ENCODE results near the gene ZSCAN1. TPM values are rescaled to one million over a fixed set of nuclear protein-coding genes. Genes with fewer than 3 reads are reported as not detected.

Gene ZSCAN1
- total RNA-seq, 2 experiments from 2014 or later, result not detected

DNA sequence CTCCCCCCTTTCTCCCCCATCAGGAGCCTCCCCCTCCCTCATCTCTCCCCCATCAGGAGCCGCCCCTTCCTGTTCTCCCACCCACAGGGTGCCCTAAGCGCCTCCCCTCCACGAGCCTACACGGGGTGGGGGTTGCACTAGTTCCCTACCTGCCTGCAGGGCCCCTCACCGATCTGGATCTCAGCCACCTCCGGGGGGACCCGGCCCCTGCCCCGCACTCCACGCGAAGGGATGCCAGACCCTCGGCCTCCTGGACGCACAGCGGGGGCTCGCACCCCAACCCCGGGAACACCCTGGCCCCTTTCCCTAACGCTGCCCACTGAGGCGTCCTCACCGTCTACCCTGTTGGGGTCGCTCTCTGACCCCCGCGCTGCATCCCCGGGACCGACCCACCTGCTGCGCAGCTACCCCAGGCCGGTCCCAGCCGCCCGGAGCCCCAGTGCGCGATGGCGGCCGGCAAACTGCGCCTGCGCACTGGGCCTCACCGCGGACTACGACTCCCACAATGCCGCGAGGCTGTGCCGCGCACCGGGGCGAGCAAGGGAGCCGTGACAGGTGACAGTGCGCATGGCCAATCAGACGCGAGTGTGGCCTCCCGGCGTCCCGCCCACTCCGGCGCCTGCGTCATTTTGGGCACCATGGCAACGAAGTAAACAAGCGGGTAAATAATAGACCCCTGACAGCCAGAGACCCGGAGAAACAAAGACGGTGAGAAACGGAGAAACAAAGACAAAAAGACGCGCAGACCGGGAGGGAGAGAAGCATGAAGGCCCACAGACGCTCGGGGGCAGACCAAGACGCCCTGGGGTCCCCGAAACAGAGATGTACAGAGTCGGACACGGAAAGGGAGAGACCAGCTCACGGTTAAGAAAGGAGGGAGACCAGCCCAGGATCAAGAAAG, 64.2 kb downstream of the ZSCAN1 start, which contains the start of gene ZSCAN18:
Gene ZSCAN18, minus strand, starts transcription at position 451 of the 901 bp plus-strand sequence. CDS start 7,964 bp downstream, outside the sequence.
- H4K20me1 ChIP-seq (ENCODE audit: insufficient read depth, low read length), result no peaks in the 10 kb centered on the region
- no peaks in the 10 kb centered on the region for H3K79me2 ChIP-seq (ENCODE audit: insufficient read depth, low read depth, low read length)
- H3K27ac ChIP-seq (ENCODE audit: low read depth, low read length, poor library complexity, severe bottlenecking), result no peak within 1 kb of the TSS
- no peak within 1 kb of the TSS for H2AFZ ChIP-seq (ENCODE audit: low read length)
- intact Hi-C loops (cut with micrococcal nuclease; ENCODE audit: unreplicated experiment), result no loop called here
- no peaks in the 10 kb centered on the region for H3K9me2 ChIP-seq (ENCODE audit: insufficient read depth, low read length)
- no peaks in the 10 kb centered on the region for H3K4me1 ChIP-seq (ENCODE audit: insufficient read depth, low read length, poor library complexity, severe bottlenecking)
- H3K4me3 ChIP-seq (ENCODE audit: low read depth, low read length, poor library complexity, severe bottlenecking), result no peak within 1 kb of the TSS
- BruUV-seq (replicated peaks), result no TSS peak
- no peak for TF ChIP-seq EZH2phosphoT487 (IDR thresholded peaks at IDR 0.05; ENCODE audit: borderline replicate concordance, low read depth, low read length)
- TF ChIP-seq, protein P1, sequence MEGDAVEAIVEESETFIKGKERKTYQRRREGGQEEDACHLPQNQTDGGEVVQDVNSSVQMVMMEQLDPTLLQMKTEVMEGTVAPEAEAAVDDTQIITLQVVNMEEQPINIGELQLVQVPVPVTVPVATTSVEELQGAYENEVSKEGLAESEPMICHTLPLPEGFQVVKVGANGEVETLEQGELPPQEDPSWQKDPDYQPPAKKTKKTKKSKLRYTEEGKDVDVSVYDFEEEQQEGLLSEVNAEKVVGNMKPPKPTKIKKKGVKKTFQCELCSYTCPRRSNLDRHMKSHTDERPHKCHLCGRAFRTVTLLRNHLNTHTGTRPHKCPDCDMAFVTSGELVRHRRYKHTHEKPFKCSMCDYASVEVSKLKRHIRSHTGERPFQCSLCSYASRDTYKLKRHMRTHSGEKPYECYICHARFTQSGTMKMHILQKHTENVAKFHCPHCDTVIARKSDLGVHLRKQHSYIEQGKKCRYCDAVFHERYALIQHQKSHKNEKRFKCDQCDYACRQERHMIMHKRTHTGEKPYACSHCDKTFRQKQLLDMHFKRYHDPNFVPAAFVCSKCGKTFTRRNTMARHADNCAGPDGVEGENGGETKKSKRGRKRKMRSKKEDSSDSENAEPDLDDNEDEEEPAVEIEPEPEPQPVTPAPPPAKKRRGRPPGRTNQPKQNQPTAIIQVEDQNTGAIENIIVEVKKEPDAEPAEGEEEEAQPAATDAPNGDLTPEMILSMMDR (conservative IDR thresholded peaks at IDR 0.05; ENCODE audit: low read length), result no peak
- peak within 1 kb of the TSS; percentile 29; the same call in 1 of the 2 replicates for H3K4me2 ChIP-seq (ENCODE audit: low read length)
- ChIA-PET CTCF (ENCODE audit: unreplicated experiment) (no interaction called here), POLR2A (no interaction called here)
- DNase-seq (ENCODE audit: low spot score), result no peak
- no peaks in the 10 kb centered on the region for H3K9me3 ChIP-seq (ENCODE audit: low read length)
- no peaks in the 10 kb centered on the region for H3K36me3 ChIP-seq (ENCODE audit: insufficient read depth, low read length)

DNA sequence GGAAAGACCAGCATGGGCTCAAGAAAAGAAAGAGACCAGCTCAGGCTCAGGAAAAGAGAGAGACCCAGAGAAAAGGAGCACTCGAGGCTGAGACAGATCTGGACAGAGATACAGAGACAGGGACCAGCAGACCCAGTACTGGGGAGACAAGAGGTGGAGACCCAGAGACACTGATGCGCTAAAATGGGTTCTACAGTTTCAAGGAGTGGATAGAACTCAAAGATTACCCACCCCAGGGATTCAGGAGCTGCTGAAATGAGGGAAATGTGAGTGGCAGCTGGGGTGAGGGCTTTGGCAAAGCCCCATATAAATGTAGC, 64.8 kb downstream of the ZSCAN1 start:
- BruUV-seq (replicated peaks), result no TSS peak

More for the DNA sequence above, 64.8 kb downstream of the ZSCAN1 start:
- Histone ChIP-seq H3K4me1 (ENCODE audit: insufficient read depth, low read length, poor library complexity, severe bottlenecking) (no peaks in the 10 kb centered on the region), H3K4me2 (ENCODE audit: low read length) (peak overlapping the region; percentile 29; the same call in 1 of the 2 replicates), H3K27ac (ENCODE audit: low read depth, low read length, poor library complexity, severe bottlenecking) (no peak overlapping the region), H3K36me3 (ENCODE audit: insufficient read depth, low read length) (no peaks in the 10 kb centered on the region), H3K9me2 (ENCODE audit: insufficient read depth, low read length) (no peaks in the 10 kb centered on the region), H3K79me2 (ENCODE audit: insufficient read depth, low read depth, low read length) (no peaks in the 10 kb centered on the region), H3K9me3 (ENCODE audit: low read length) (no peaks in the 10 kb centered on the region), H3K4me3 (ENCODE audit: low read depth, low read length, poor library complexity, severe bottlenecking) (no peak overlapping the region), H2AFZ (ENCODE audit: low read length) (no peak overlapping the region), H4K20me1 (ENCODE audit: insufficient read depth, low read length) (no peaks in the 10 kb centered on the region)
- intact Hi-C loops (cut with micrococcal nuclease; ENCODE audit: unreplicated experiment), result no loop called here
- ChIA-PET POLR2A (no interaction called here), CTCF (ENCODE audit: unreplicated experiment) (no interaction called here)
- no peak for DNase-seq (ENCODE audit: low spot score)
- TF ChIP-seq, protein P1 (conservative IDR thresholded peaks at IDR 0.05; ENCODE audit: low read length), result no peak
- TF ChIP-seq EZH2phosphoT487 (IDR thresholded peaks at IDR 0.05; ENCODE audit: borderline replicate concordance, low read depth, low read length), result no peak

Other genes with a start within 250 kb of the ZSCAN1 start
- 8.6 and 10.2 TPM in 2 replicates for gene ZNF552, start 219.1 kb upstream of the ZSCAN1 start, total RNA-seq (2014; rRNA removed; shearing (Covaris generic))
- gene ZNF552, start 219.1 kb upstream of the ZSCAN1 start, total RNA-seq (2022), result 11.4 and 12.5 TPM in 2 replicates
- gene ZNF587B, start 203.7 kb upstream of the ZSCAN1 start, total RNA-seq (2014; rRNA removed; shearing (Covaris generic)), result 19.8 and 20.2 TPM in 2 replicates
- 24.6 and 25.8 TPM in 2 replicates for gene ZNF587B, start 203.7 kb upstream of the ZSCAN1 start, total RNA-seq (2022)
- gene ZNF587, start 184.2 kb upstream of the ZSCAN1 start, total RNA-seq (2014; rRNA removed; shearing (Covaris generic)), result 22.7 and 25.0 TPM in 2 replicates
- 45.9 and 52.5 TPM in 2 replicates for gene ZNF587, start 184.2 kb upstream of the ZSCAN1 start, total RNA-seq (2022)
- gene ZNF814, start 145.0 kb upstream of the ZSCAN1 start, total RNA-seq (2014; rRNA removed; shearing (Covaris generic)), result 27.4 and 30.4 TPM in 2 replicates
- gene ZNF814, start 145.0 kb upstream of the ZSCAN1 start, total RNA-seq (2022), result 42.6 and 50.1 TPM in 2 replicates
- 21.4 and 28.6 TPM in 2 replicates for gene ZNF417, start 117.4 kb upstream of the ZSCAN1 start, total RNA-seq (2014; rRNA removed; shearing (Covaris generic))
- gene ZNF417, start 117.4 kb upstream of the ZSCAN1 start, total RNA-seq (2022), result 20.6 and 24.0 TPM in 2 replicates
- gene ZNF418, start 98.6 kb upstream of the ZSCAN1 start, total RNA-seq (2014; rRNA removed; shearing (Covaris generic)), result 0.57 and 2.1 TPM in 2 replicates
- gene ZNF418, start 98.6 kb upstream of the ZSCAN1 start, total RNA-seq (2022), result 1.5 and 1.7 TPM in 2 replicates
- 4.6 and 5.7 TPM in 2 replicates for gene ZNF256, start 86.3 kb upstream of the ZSCAN1 start, total RNA-seq (2014; rRNA removed; shearing (Covaris generic))
- gene ZNF256, start 86.3 kb upstream of the ZSCAN1 start, total RNA-seq (2022), result 9.0 and 13.6 TPM in 2 replicates
- not detected in 2 replicates for gene C19orf18, start 59.5 kb upstream of the ZSCAN1 start, total RNA-seq (2014; rRNA removed; shearing (Covaris generic))
- gene C19orf18, start 59.5 kb upstream of the ZSCAN1 start, total RNA-seq (2022), result not detected in 2 replicates
- 1.3 and 2.1 TPM in 2 replicates for gene ZNF606, start 31.2 kb upstream of the ZSCAN1 start, total RNA-seq (2014; rRNA removed; shearing (Covaris generic))
- 3.2 and 4.3 TPM in 2 replicates for gene ZNF606, start 31.2 kb upstream of the ZSCAN1 start, total RNA-seq (2022)
- not detected in 2 replicates for gene ZNF135, start 25.3 kb downstream of the ZSCAN1 start, total RNA-seq (2014; rRNA removed; shearing (Covaris generic))
- not detected in 2 replicates for gene ZNF135, start 25.3 kb downstream of the ZSCAN1 start, total RNA-seq (2022)
- not detected in 2 replicates for gene ZSCAN18, start 64.2 kb downstream of the ZSCAN1 start, total RNA-seq (2014; rRNA removed; shearing (Covaris generic))
- not detected in 2 replicates for gene ZSCAN18, start 64.2 kb downstream of the ZSCAN1 start, total RNA-seq (2022)
- gene ZNF329, start 116.8 kb downstream of the ZSCAN1 start, total RNA-seq (2014; rRNA removed; shearing (Covaris generic)), result 3.1 and 3.2 TPM in 2 replicates
- gene ZNF329, start 116.8 kb downstream of the ZSCAN1 start, total RNA-seq (2022), result 3.1 and 3.4 TPM in 2 replicates
- gene ZNF274, start 149.0 kb downstream of the ZSCAN1 start, total RNA-seq (2014; rRNA removed; shearing (Covaris generic)), result 36.4 and 68.3 TPM in 2 replicates
- 36.2 and 42.4 TPM in 2 replicates for gene ZNF274, start 149.0 kb downstream of the ZSCAN1 start, total RNA-seq (2022)
- 34.1 and 38.6 TPM in 2 replicates for gene ZNF544, start 194.9 kb downstream of the ZSCAN1 start, total RNA-seq (2014; rRNA removed; shearing (Covaris generic))
- gene ZNF544, start 194.9 kb downstream of the ZSCAN1 start, total RNA-seq (2022), result 31.0 and 37.3 TPM in 2 replicates
- gene ZNF8, start 244.9 kb downstream of the ZSCAN1 start, total RNA-seq (2014; rRNA removed; shearing (Covaris generic)), result 7.3 and 7.8 TPM in 2 replicates
- 7.1 and 7.7 TPM in 2 replicates for gene ZNF8, start 244.9 kb downstream of the ZSCAN1 start, total RNA-seq (2022)

Measured in OCI-LY7 (cell line).